ENCODE measurements around the gene VSIG10.

DNA sequence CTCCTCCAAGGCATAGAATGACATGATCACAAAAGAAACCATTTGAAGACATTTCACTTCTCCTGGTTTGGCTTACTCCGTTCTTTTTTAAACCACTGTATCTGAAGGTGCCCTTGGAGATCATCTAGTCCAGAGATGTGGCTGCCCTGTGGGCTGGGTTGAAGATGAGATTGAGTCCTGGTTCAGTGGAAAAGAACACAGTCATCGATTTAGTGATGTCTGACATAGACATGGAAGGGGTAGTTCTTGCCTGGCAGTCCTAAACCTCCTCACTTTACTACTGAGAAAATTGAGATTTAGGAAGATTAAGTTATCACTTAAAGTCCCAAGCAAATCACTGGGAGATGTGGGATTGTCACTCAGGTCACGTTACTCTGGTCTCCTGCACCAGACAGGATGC, 2.8 kb downstream of the VSIG10 start:
- TF ChIP-seq RAD21 (IDR thresholded peaks at IDR 0.05; ENCODE audit: low read length): no peak
- TF ChIP-seq CHD1 (IDR thresholded peaks at IDR 0.05; ENCODE audit: low read depth, low read length): no peak
- TF ChIP-seq, protein P1, sequence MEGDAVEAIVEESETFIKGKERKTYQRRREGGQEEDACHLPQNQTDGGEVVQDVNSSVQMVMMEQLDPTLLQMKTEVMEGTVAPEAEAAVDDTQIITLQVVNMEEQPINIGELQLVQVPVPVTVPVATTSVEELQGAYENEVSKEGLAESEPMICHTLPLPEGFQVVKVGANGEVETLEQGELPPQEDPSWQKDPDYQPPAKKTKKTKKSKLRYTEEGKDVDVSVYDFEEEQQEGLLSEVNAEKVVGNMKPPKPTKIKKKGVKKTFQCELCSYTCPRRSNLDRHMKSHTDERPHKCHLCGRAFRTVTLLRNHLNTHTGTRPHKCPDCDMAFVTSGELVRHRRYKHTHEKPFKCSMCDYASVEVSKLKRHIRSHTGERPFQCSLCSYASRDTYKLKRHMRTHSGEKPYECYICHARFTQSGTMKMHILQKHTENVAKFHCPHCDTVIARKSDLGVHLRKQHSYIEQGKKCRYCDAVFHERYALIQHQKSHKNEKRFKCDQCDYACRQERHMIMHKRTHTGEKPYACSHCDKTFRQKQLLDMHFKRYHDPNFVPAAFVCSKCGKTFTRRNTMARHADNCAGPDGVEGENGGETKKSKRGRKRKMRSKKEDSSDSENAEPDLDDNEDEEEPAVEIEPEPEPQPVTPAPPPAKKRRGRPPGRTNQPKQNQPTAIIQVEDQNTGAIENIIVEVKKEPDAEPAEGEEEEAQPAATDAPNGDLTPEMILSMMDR (conservative IDR thresholded peaks at IDR 0.05; ENCODE audit: low read depth, low read length): no peak
- no peak for TF ChIP-seq POLR2A (IDR thresholded peaks at IDR 0.05; ENCODE audit: low read depth, low read length)

Measured in IMR-90 (cell line).